ENCODE results near the gene PSIP1. TPM values are rescaled to one million over a fixed set of nuclear protein-coding genes. Genes with fewer than 3 reads are reported as not detected.

PSIP1 gene
- total RNA-seq, 1 experiment from 2014 or later = 57.8 TPM

GRCh38 chr9:15549611-15550010, 38.8 kb upstream of the PSIP1 start:
- no TSS peak for BruUV-seq (replicated peaks)
- Mint-ChIP-seq H3K4me1 (ENCODE audit: insufficient read depth, unreplicated experiment) (no peaks in the 10 kb centered on the region), H3K9me3 (ENCODE audit: unreplicated experiment) (no peaks in the 10 kb centered on the region), H3K27ac (ENCODE audit: low read depth, unreplicated experiment) (no peak overlapping the region), H3K4me3 (ENCODE audit: unreplicated experiment) (no peak overlapping the region), H3K27me3 (ENCODE audit: insufficient read depth, unreplicated experiment) (no peaks in the 10 kb centered on the region), H3K36me3 (ENCODE audit: insufficient read depth, unreplicated experiment) (no peaks in the 10 kb centered on the region)
- no peak for DNase-seq (ENCODE audit: unreplicated experiment)
- CTCF ChIA-PET = no interaction called here
- no peak for TF ChIP-seq CTCF (IDR thresholded peaks at IDR 0.05; ENCODE audit: unreplicated experiment)
- POLR2A ChIA-PET = no interaction called here
- intact Hi-C loops (cut with micrococcal nuclease) = loop anchor here (5.0 kb wide), 1 partner anchor 273 kb away; no protein-coding TSS in a partner anchor

GRCh38 chr9:15543047-15543813, 32.5 kb upstream of the PSIP1 start:
- no peaks in the 10 kb centered on the region for H3K27me3 Mint-ChIP-seq (ENCODE audit: insufficient read depth, unreplicated experiment)
- ChIA-PET POLR2A (interaction anchor here (2.7 kb wide), 1 partner anchor 9 kb away, joined by 12 read pairs; the partner anchor contains the start of gene CCDC171), CTCF (interaction anchor here (1.8 kb wide), 1 partner anchor 10 kb away, joined by 12 read pairs; the partner anchor contains the start of gene CCDC171)
- BruUV-seq (replicated peaks) = no TSS peak
- intact Hi-C loops (cut with micrococcal nuclease) = no loop called here
- no peak for TF ChIP-seq CTCF (IDR thresholded peaks at IDR 0.05; ENCODE audit: unreplicated experiment)
- no peaks in the 10 kb centered on the region for H3K9me3 Mint-ChIP-seq (ENCODE audit: unreplicated experiment)
- H3K4me1 Mint-ChIP-seq (ENCODE audit: insufficient read depth, unreplicated experiment) = peaks cover 6% of the 10 kb centered on the region
- H3K4me3 Mint-ChIP-seq (ENCODE audit: unreplicated experiment) = no peak overlapping the region
- peak; percentile 37 for DNase-seq (ENCODE audit: unreplicated experiment)
- no peak overlapping the region for H3K27ac Mint-ChIP-seq (ENCODE audit: low read depth, unreplicated experiment)
- peaks cover 4% of the 10 kb centered on the region for H3K36me3 Mint-ChIP-seq (ENCODE audit: insufficient read depth, unreplicated experiment)

GRCh38 chr9:15542624-15543023, 31.9 kb upstream of the PSIP1 start:
- Mint-ChIP-seq H3K27ac (ENCODE audit: low read depth, unreplicated experiment) (no peak overlapping the region), H3K4me1 (ENCODE audit: insufficient read depth, unreplicated experiment) (peaks cover 6% of the 10 kb centered on the region), H3K9me3 (ENCODE audit: unreplicated experiment) (no peaks in the 10 kb centered on the region), H3K27me3 (ENCODE audit: insufficient read depth, unreplicated experiment) (no peaks in the 10 kb centered on the region), H3K36me3 (ENCODE audit: insufficient read depth, unreplicated experiment) (peaks cover 4% of the 10 kb centered on the region), H3K4me3 (ENCODE audit: unreplicated experiment) (no peak overlapping the region)
- CTCF ChIA-PET = interaction anchor here (0.9 to 1.8 kb wide), 3 partner anchors 8 to 110 kb away, joined by 3 to 12 read pairs (median 5); partner anchors contain the start of gene CCDC171
- intact Hi-C loops (cut with micrococcal nuclease) = no loop called here
- no TSS peak for BruUV-seq (replicated peaks)
- no peak for TF ChIP-seq CTCF (IDR thresholded peaks at IDR 0.05; ENCODE audit: unreplicated experiment)
- DNase-seq (ENCODE audit: unreplicated experiment) = no peak
- POLR2A ChIA-PET = interaction anchor here (2.7 kb wide), 1 partner anchor 10 kb away, joined by 12 read pairs; the partner anchor contains the start of gene CCDC171

GRCh38 chr9:15541872-15542271, 31.1 kb upstream of the PSIP1 start:
- Mint-ChIP-seq H3K27me3 (ENCODE audit: insufficient read depth, unreplicated experiment) (no peaks in the 10 kb centered on the region), H3K36me3 (ENCODE audit: insufficient read depth, unreplicated experiment) (peaks cover 4% of the 10 kb centered on the region), H3K27ac (ENCODE audit: low read depth, unreplicated experiment) (no peak overlapping the region), H3K9me3 (ENCODE audit: unreplicated experiment) (no peaks in the 10 kb centered on the region), H3K4me1 (ENCODE audit: insufficient read depth, unreplicated experiment) (peaks cover 6% of the 10 kb centered on the region), H3K4me3 (ENCODE audit: unreplicated experiment) (no peak overlapping the region)
- no peak for TF ChIP-seq CTCF (IDR thresholded peaks at IDR 0.05; ENCODE audit: unreplicated experiment)
- intact Hi-C loops (cut with micrococcal nuclease) = no loop called here
- POLR2A ChIA-PET = interaction anchor here (2.7 kb wide), 1 partner anchor 10 kb away, joined by 12 read pairs; the partner anchor contains the start of gene CCDC171
- CTCF ChIA-PET = interaction anchor here (0.9 to 1.8 kb wide), 3 partner anchors 9 to 111 kb away, joined by 3 to 6 read pairs (median 5); partner anchors contain the start of gene CCDC171
- BruUV-seq (replicated peaks) = no TSS peak
- no peak for DNase-seq (ENCODE audit: unreplicated experiment)
